HepG2 (cell line): Measurements from ENCODE around the gene FANCG. TPM values are rescaled to one million over a fixed set of nuclear protein-coding genes. Genes with fewer than 3 reads are reported as not detected.
A peak's percentile ranks its signal among the peaks of the same experiment; 100 is the strongest.

Experiments used
- ATF1 ChIP-seq: IDR thresholded peaks from 2 replicates; pipeline ENCODE4 v1.6.1; 2016; ENCODE audit warnings: mild to moderate bottlenecking, control low read depth
- BHLHE40 ChIP-seq: IDR thresholded peaks from 2 replicates; pipeline ENCODE4 v1.6.1; 2011; ENCODE audit warnings: low read length, improper control_type of control experiment
- CEBPB ChIP-seq: IDR thresholded peaks from 2 replicates; pipeline ENCODE4 v1.6.1; 2011; ENCODE audit warnings: low read depth, low read length, improper control_type of control experiment, borderline replicate concordance
- ETV6 ChIP-seq: sonication (generic); formaldehyde crosslinking; conservative IDR thresholded peaks from 2 replicates; pipeline ENCODE4 v1.4.0; 2020; ENCODE audit warnings: missing genetic modification reagents
- HOXD1 ChIP-seq: sonication (generic); formaldehyde crosslinking; IDR thresholded peaks from 2 replicates; pipeline ENCODE4 v1.5.0; 2020; ENCODE audit warnings: missing genetic modification reagents
- SATB2 ChIP-seq: sonication (generic); formaldehyde crosslinking; IDR thresholded peaks from 2 replicates; pipeline ENCODE4 v1.5.0; 2020; ENCODE audit warnings: missing genetic modification reagents
- THYN1 ChIP-seq: sonication (generic); formaldehyde crosslinking; IDR thresholded peaks from 2 replicates; pipeline ENCODE4 v1.8.1; 2023; ENCODE audit warnings: low read depth, mild to moderate bottlenecking, moderate library complexity, missing genetic modification reagents, borderline replicate concordance
- ZMAT3 ChIP-seq: sonication (generic); formaldehyde crosslinking; conservative IDR thresholded peaks from 2 replicates; pipeline ENCODE4 v1.7.0; 2021; ENCODE audit warnings: missing genetic modification reagents
- ZNF12 ChIP-seq: sonication (generic); formaldehyde crosslinking; IDR thresholded peaks from 2 replicates; pipeline ENCODE4 v1.5.0; 2020; ENCODE audit warnings: missing genetic modification reagents
- ZNF3 ChIP-seq: IDR thresholded peaks from 2 replicates; pipeline ENCODE4 v1.7.0; 2017; ENCODE audit warnings: inconsistent platforms
- ZNF607 ChIP-seq: sonication (generic); formaldehyde crosslinking; IDR thresholded peaks from 2 replicates; pipeline ENCODE4 v1.5.1; 2020; ENCODE audit warnings: missing genetic modification reagents, mild to moderate bottlenecking, borderline replicate concordance
- polyA plus RNA-seq, 8 experiments: library from polyadenylated mRNA; depleted of rRNA in 3 of 8; stranded (reverse) in 7 of 8; unstranded in 1 of 8; fragments of >200 nt; fragmentation: Illumina TruSeq in 4 of 8; extraction: Trizol in 4 of 8; gene quantifications; 2 replicates each; pipeline versions ENCODE4 v1.2.1 to v1.2.3, GENCODE V29; 2011 to 2016; ENCODE audit warnings: low read depth in 4 of 8, missing spikeins in 1 of 8, mixed read lengths in 1 of 8; ENCODE audit not compliant: insufficient read depth in 1 of 8
- total RNA-seq, 5 experiments: library from RNA; depleted of rRNA; stranded (reverse); fragments of >200 nt; fragmentation: Illumina TruSeq; extraction: Trizol; gene quantifications; 2 replicates each; pipeline ENCODE4 v1.2.3, GENCODE V29; 2016; ENCODE audit warnings: low read depth in 1 of 5
- TF ChIP-seq, protein P1 (sequence below): sonication (generic); formaldehyde crosslinking; IDR thresholded peaks from 2 replicates; pipeline ENCODE4 v1.4.0; 2020; ENCODE audit warnings: missing genetic modification reagents
- TF ChIP-seq, protein P2 (sequence below): sonication (generic); formaldehyde crosslinking; IDR thresholded peaks from 2 replicates; pipeline ENCODE4 v1.5.0; 2020; ENCODE audit warnings: mild to moderate bottlenecking, missing genetic modification reagents
- TF ChIP-seq, protein P3 (sequence below): sonication (generic); formaldehyde crosslinking; IDR thresholded peaks from 2 replicates; pipeline ENCODE4 v1.9.0; 2021; ENCODE audit warnings: missing genetic modification reagents, mild to moderate bottlenecking, borderline replicate concordance
- TF ChIP-seq, protein P4 (sequence below): sonication (generic); formaldehyde crosslinking; IDR thresholded peaks from 2 replicates; pipeline ENCODE4 v1.4.0; 2020; ENCODE audit warnings: missing genetic modification reagents, borderline replicate concordance
- TF ChIP-seq, protein P5 (sequence below): sonication (generic); formaldehyde crosslinking; IDR thresholded peaks from 2 replicates; pipeline ENCODE4 v1.4.0; 2020; ENCODE audit warnings: missing genetic modification reagents, mild to moderate bottlenecking, borderline replicate concordance

The FANCG gene
- total and polyA plus RNA-seq, 2 of the 13 experiments (the other 11 are each of a cell fraction or from before 2014, with no cell fraction given), result 14.4 to 45.1 TPM

DNA sequence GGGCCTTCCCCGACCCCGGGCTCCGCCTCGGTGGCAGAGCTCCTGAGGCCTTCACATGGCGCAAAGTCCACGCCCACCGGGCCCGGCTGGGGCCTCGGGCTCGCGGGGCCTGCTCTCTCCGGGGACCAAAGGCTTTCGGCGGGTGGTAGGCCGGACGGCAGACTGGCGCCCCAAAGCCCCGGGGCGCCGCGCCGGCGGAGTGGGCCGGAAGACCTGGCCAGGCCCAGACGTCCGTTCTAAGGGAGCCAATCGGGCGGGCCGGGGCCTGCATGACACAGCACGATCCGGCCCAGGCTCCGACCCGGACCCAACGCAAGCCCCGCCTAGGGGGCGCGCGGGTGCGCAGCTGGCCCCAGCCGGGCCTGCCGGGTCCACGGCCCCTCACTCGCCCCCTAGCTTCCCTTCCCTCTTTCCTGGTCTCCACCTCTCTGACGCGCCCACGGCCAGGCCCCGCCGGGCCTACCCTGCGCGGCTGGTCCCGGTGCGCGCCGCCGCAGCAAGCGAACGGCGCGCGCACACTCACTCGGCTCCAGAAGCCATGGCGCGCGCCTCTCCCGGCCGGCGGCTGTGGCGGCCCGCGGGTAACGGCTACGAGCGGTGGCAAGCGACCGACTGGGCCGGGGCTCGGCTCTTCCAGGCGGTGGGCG lies 7.8 kb downstream of the FANCG start (continued):
- TF ChIP-seq, protein P1, sequence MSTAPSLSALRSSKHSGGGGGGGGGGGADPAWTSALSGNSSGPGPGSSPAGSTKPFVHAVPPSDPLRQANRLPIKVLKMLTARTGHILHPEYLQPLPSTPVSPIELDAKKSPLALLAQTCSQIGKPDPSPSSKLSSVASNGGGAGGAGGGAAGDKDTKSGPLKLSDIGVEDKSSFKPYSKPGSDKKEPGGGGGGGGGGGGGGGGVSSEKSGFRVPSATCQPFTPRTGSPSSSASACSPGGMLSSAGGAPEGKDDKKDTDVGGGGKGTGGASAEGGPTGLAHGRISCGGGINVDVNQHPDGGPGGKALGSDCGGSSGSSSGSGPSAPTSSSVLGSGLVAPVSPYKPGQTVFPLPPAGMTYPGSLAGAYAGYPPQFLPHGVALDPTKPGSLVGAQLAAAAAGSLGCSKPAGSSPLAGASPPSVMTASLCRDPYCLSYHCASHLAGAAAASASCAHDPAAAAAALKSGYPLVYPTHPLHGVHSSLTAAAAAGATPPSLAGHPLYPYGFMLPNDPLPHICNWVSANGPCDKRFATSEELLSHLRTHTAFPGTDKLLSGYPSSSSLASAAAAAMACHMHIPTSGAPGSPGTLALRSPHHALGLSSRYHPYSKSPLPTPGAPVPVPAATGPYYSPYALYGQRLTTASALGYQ (CRISPR knock-in tag), result no peak; the same call in 1 of the 2 replicates
- TF ChIP-seq ETV6, result peak; percentile 80
- TF ChIP-seq ZNF12, result no peak
- peak; percentile 11; the same call in 1 of the 2 replicates for TF ChIP-seq SATB2 (CRISPR knock-in tag)
- TF ChIP-seq CEBPB, result no peak
- no peak for TF ChIP-seq BHLHE40
- TF ChIP-seq ZMAT3 (CRISPR knock-in tag), result peak; percentile 25; the same call in 1 of the 2 replicates
- no peak for TF ChIP-seq THYN1
- no peak for TF ChIP-seq HOXD1 (CRISPR knock-in tag)
- TF ChIP-seq ZNF607 (CRISPR knock-in tag), result peak; percentile 94
- TF ChIP-seq, protein P2, sequence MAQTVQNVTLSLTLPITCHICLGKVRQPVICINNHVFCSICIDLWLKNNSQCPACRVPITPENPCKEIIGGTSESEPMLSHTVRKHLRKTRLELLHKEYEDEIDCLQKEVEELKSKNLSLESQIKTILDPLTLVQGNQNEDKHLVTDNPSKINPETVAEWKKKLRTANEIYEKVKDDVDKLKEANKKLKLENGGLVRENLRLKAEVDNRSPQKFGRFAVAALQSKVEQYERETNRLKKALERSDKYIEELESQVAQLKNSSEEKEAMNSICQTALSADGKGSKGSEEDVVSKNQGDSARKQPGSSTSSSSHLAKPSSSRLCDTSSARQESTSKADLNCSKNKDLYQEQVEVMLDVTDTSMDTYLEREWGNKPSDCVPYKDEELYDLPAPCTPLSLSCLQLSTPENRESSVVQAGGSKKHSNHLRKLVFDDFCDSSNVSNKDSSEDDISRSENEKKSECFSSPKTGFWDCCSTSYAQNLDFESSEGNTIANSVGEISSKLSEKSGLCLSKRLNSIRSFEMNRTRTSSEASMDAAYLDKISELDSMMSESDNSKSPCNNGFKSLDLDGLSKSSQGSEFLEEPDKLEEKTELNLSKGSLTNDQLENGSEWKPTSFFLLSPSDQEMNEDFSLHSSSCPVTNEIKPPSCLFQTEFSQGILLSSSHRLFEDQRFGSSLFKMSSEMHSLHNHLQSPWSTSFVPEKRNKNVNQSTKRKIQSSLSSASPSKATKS (CRISPR knock-in tag), result no peak
- TF ChIP-seq, protein P3, sequence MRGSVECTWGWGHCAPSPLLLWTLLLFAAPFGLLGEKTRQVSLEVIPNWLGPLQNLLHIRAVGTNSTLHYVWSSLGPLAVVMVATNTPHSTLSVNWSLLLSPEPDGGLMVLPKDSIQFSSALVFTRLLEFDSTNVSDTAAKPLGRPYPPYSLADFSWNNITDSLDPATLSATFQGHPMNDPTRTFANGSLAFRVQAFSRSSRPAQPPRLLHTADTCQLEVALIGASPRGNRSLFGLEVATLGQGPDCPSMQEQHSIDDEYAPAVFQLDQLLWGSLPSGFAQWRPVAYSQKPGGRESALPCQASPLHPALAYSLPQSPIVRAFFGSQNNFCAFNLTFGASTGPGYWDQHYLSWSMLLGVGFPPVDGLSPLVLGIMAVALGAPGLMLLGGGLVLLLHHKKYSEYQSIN, result no peak
- no peak for TF ChIP-seq ATF1 (CRISPR knock-in tag)
- TF ChIP-seq, protein P4, sequence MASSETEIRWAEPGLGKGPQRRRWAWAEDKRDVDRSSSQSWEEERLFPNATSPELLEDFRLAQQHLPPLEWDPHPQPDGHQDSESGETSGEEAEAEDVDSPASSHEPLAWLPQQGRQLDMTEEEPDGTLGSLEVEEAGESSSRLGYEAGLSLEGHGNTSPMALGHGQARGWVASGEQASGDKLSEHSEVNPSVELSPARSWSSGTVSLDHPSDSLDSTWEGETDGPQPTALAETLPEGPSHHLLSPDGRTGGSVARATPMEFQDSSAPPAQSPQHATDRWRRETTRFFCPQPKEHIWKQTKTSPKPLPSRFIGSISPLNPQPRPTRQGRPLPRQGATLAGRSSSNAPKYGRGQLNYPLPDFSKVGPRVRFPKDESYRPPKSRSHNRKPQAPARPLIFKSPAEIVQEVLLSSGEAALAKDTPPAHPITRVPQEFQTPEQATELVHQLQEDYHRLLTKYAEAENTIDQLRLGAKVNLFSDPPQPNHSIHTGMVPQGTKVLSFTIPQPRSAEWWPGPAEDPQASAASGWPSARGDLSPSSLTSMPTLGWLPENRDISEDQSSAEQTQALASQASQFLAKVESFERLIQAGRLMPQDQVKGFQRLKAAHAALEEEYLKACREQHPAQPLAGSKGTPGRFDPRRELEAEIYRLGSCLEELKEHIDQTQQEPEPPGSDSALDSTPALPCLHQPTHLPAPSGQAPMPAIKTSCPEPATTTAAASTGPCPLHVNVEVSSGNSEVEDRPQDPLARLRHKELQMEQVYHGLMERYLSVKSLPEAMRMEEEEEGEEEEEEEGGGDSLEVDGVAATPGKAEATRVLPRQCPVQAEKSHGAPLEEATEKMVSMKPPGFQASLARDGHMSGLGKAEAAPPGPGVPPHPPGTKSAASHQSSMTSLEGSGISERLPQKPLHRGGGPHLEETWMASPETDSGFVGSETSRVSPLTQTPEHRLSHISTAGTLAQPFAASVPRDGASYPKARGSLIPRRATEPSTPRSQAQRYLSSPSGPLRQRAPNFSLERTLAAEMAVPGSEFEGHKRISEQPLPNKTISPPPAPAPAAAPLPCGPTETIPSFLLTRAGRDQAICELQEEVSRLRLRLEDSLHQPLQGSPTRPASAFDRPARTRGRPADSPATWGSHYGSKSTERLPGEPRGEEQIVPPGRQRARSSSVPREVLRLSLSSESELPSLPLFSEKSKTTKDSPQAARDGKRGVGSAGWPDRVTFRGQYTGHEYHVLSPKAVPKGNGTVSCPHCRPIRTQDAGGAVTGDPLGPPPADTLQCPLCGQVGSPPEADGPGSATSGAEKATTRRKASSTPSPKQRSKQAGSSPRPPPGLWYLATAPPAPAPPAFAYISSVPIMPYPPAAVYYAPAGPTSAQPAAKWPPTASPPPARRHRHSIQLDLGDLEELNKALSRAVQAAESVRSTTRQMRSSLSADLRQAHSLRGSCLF, result no peak
- no peak; the same call in 1 of the 2 replicates for TF ChIP-seq ZNF3 (CRISPR knock-in tag)
- TF ChIP-seq, protein P5, sequence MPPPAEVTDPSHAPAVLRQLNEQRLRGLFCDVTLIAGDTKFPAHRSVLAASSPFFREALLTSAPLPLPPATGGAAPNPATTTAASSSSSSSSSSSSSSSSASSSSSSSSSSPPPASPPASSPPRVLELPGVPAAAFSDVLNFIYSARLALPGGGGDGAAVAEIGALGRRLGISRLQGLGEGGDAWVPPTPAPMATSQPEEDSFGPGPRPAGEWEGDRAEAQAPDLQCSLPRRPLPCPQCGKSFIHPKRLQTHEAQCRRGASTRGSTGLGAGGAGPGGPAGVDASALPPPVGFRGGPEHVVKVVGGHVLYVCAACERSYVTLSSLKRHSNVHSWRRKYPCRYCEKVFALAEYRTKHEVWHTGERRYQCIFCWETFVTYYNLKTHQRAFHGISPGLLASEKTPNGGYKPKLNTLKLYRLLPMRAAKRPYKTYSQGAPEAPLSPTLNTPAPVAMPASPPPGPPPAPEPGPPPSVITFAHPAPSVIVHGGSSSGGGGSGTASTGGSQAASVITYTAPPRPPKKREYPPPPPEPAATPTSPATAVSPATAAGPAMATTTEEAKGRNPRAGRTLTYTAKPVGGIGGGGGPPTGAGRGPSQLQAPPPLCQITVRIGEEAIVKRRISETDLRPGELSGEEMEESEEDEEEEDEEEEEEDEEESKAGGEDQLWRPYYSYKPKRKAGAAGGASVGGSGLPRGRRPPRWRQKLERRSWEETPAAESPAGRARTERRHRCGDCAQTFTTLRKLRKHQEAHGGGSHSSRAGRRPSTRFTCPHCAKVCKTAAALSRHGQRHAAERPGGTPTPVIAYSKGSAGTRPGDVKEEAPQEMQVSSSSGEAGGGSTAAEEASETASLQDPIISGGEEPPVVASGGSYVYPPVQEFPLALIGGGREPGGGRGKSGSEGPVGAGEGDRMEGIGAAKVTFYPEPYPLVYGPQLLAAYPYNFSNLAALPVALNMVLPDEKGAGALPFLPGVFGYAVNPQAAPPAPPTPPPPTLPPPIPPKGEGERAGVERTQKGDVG, result no peak
